ENCODE data around the gene EIPR1.
"Not testable (repeated sequence)": the region's sequence is repeated elsewhere in the genome, so short reads cannot be mapped to it uniquely, and the experiment has no call there.

EIPR1 gene

GRCh38 chr2:3361518-3362389 lies 15.9 kb downstream of the EIPR1 start:
- no peak for DNase-seq (ENCODE audit: low read depth in 4 of 4, low spot score in 1 of 4)

GRCh38 chr2:3357926-3358325 lies 19.7 kb downstream of the EIPR1 start:
- no peak for DNase-seq (ENCODE audit: low read depth in 4 of 4, low spot score in 1 of 4)

GRCh38 chr2:3357446-3357845 lies 20.2 kb downstream of the EIPR1 start:
- not testable (repeated sequence) for DNase-seq (ENCODE audit: low read depth in 4 of 4, low spot score in 1 of 4)

- DNase-seq (ENCODE audit: low read depth in 4 of 4, low spot score in 1 of 4): no peak
Observed at GRCh38 chr2:3356799-3357198, 20.8 kb downstream of the EIPR1 start.

- no peak for DNase-seq (ENCODE audit: low read depth in 4 of 4, low spot score in 1 of 4)
Observed at GRCh38 chr2:3355951-3356569, 21.6 kb downstream of the EIPR1 start.

- DNase-seq (ENCODE audit: low read depth in 4 of 4, low spot score in 1 of 4): no peak
Observed at GRCh38 chr2:3354986-3355385, 22.6 kb downstream of the EIPR1 start.

- no peak for DNase-seq (ENCODE audit: low read depth in 4 of 4, low spot score in 1 of 4)
Observed at GRCh38 chr2:3349211-3349693, 28.4 kb downstream of the EIPR1 start.

GRCh38 chr2:3348767-3349166 lies 28.9 kb downstream of the EIPR1 start:
- DNase-seq (ENCODE audit: low read depth in 4 of 4, low spot score in 1 of 4): no peak

GRCh38 chr2:3345621-3346020 lies 32.0 kb downstream of the EIPR1 start:
- DNase-seq (ENCODE audit: low read depth in 4 of 4, low spot score in 1 of 4): no peak

GRCh38 chr2:3344897-3345296 lies 32.7 kb downstream of the EIPR1 start:
- no peak for DNase-seq (ENCODE audit: low read depth in 4 of 4, low spot score in 1 of 4)

GRCh38 chr2:3343012-3343411 lies 34.6 kb downstream of the EIPR1 start:
- DNase-seq (ENCODE audit: low read depth in 4 of 4, low spot score in 1 of 4): no peak

- no peak for DNase-seq (ENCODE audit: low read depth in 4 of 4, low spot score in 1 of 4)
Observed at GRCh38 chr2:3342324-3342723, 35.3 kb downstream of the EIPR1 start.

- DNase-seq (ENCODE audit: low read depth in 4 of 4, low spot score in 1 of 4): no peak
Observed at GRCh38 chr2:3341336-3341735, 36.3 kb downstream of the EIPR1 start.

- no peak for DNase-seq (ENCODE audit: low read depth in 4 of 4, low spot score in 1 of 4)
Observed at GRCh38 chr2:3340144-3340543, 37.5 kb downstream of the EIPR1 start.

- no peak for DNase-seq (ENCODE audit: low read depth in 4 of 4, low spot score in 1 of 4)
Observed at GRCh38 chr2:3338340-3338739, 39.3 kb downstream of the EIPR1 start.

GRCh38 chr2:3336844-3337243 lies 40.8 kb downstream of the EIPR1 start:
- DNase-seq (ENCODE audit: low read depth in 4 of 4, low spot score in 1 of 4): no peak

GRCh38 chr2:3334392-3335345 lies 42.9 kb downstream of the EIPR1 start:
- no peak for DNase-seq (ENCODE audit: low read depth in 4 of 4, low spot score in 1 of 4)

- no peak for DNase-seq (ENCODE audit: low read depth in 4 of 4, low spot score in 1 of 4)
Observed at GRCh38 chr2:3332133-3332532, 45.5 kb downstream of the EIPR1 start.

- no peak for DNase-seq (ENCODE audit: low read depth in 4 of 4, low spot score in 1 of 4)
Observed at GRCh38 chr2:3329491-3329890, 48.1 kb downstream of the EIPR1 start.

GRCh38 chr2:3326871-3327270 lies 50.7 kb downstream of the EIPR1 start:
- no peak for DNase-seq (ENCODE audit: low read depth in 4 of 4, low spot score in 1 of 4)

- DNase-seq (ENCODE audit: low read depth in 4 of 4, low spot score in 1 of 4): no peak
Observed at GRCh38 chr2:3326182-3326537, 51.5 kb downstream of the EIPR1 start.

All from stimulated activated CD4-positive, alpha-beta T cell treated with anti-CD3 and anti-CD28 coated beads, Interleukin-1b, Interleukin-23, amount 100 ng/mL, for 24 hours (primary cell).